Measurements from ENCODE around the gene RCBTB1. TPM values are rescaled to one million over a fixed set of nuclear protein-coding genes. Genes with fewer than 3 reads are reported as not detected.

RCBTB1 gene
- total RNA-seq, 1 experiment from 2014 or later: 26.1 TPM

DNA sequence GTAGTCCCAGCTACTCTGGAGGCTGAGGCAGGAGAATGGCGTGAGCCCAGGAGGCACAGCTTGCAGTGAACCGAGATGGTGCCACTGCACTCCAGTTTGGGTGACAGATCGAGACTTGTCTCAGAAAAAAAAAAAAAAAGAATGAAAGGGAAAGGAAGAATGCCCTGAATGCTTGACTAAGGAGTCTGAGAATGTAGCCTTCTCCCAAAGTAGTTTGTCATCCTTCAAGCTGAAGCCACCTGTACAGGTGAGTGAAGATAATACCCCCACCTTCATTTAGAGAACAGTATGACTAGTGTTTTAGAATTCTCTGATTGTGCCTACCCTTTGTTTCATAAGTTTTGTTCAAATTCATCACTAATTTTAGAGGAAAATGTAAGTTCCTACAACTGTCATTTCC is 5.9 kb downstream of the RCBTB1 start:
- H3K27me3 ChIP-seq (ENCODE audit: insufficient read depth, low read length): no peaks in the 10 kb centered on the region
- no peak overlapping the region for H4K8ac ChIP-seq (replicated peaks; ENCODE audit: insufficient read length, low read depth, low read length)
- no peaks in the 10 kb centered on the region for H3K23me2 ChIP-seq (ENCODE audit: insufficient read length, low read depth, low read length, poor library complexity, severe bottlenecking)
- Mint-ChIP-seq H3K9me3 (no peaks in the 10 kb centered on the region), H3K27me3 (ENCODE audit: low read depth) (no peaks in the 10 kb centered on the region), H3K27ac (no peak overlapping the region), H3K36me3 (ENCODE audit: insufficient read depth in 1 of 3, low read depth in 3 of 3) (peaks cover 6 to 33% (median 32%) of the 10 kb centered on the region in 3 experiments; a peak in 5 of 7 replicates), H3K4me1 (peaks cover 2 to 6% of the 10 kb centered on the region in 2 experiments), H3K4me3 (no peak overlapping the region)
- H2BK5ac ChIP-seq (ENCODE audit: insufficient read length, low read length): no peak overlapping the region
- H2BK20ac ChIP-seq (ENCODE audit: low read depth, low read length, poor library complexity, severe bottlenecking): no peak overlapping the region
- no peaks in the 10 kb centered on the region for H3K4me1 ChIP-seq (ENCODE audit: insufficient read depth, low read length)
- no peak overlapping the region for H3K18ac ChIP-seq (ENCODE audit: insufficient read length, low read depth, low read length)
- no peak overlapping the region for H3K4ac ChIP-seq (ENCODE audit: low read depth, low read length)
- H2BK15ac ChIP-seq (ENCODE audit: low read depth, low read length): no peak overlapping the region
- H3K9me3 ChIP-seq (ENCODE audit: control insufficient read depth, low read depth, low read length): no peaks in the 10 kb centered on the region
- H3K79me1 ChIP-seq (ENCODE audit: insufficient read depth, low read depth, low read length, poor library complexity, severe bottlenecking): no peaks in the 10 kb centered on the region
- H3K56ac ChIP-seq (ENCODE audit: insufficient read length, low read depth, low read length): no peak overlapping the region
- no peak overlapping the region for H3T11ph ChIP-seq (ENCODE audit: low read length)
- H2AFZ ChIP-seq (ENCODE audit: low read length): no peak overlapping the region
- no peak overlapping the region for H4K91ac ChIP-seq (ENCODE audit: insufficient read length, low read depth, low read length)
- no CpG with 5 or more reads among the region's 3 CpGs for WGBS (ENCODE audit: extremely low coverage, insufficient read length, low lambda C conversion rate)
- no peak overlapping the region for H3K23ac ChIP-seq (ENCODE audit: insufficient read length, low read depth, low read length)
- TF ChIP-seq, protein P1, sequence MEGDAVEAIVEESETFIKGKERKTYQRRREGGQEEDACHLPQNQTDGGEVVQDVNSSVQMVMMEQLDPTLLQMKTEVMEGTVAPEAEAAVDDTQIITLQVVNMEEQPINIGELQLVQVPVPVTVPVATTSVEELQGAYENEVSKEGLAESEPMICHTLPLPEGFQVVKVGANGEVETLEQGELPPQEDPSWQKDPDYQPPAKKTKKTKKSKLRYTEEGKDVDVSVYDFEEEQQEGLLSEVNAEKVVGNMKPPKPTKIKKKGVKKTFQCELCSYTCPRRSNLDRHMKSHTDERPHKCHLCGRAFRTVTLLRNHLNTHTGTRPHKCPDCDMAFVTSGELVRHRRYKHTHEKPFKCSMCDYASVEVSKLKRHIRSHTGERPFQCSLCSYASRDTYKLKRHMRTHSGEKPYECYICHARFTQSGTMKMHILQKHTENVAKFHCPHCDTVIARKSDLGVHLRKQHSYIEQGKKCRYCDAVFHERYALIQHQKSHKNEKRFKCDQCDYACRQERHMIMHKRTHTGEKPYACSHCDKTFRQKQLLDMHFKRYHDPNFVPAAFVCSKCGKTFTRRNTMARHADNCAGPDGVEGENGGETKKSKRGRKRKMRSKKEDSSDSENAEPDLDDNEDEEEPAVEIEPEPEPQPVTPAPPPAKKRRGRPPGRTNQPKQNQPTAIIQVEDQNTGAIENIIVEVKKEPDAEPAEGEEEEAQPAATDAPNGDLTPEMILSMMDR (conservative IDR thresholded peaks at IDR 0.05): no peak
- no peak overlapping the region for H3K4me2 ChIP-seq (ENCODE audit: insufficient read depth, insufficient read length, low read length)
- H4K5ac ChIP-seq (ENCODE audit: insufficient read length, low read depth, low read length): no peak overlapping the region
- no peak for DNase-seq
- H3K9ac ChIP-seq (ENCODE audit: extremely low read depth, insufficient read length, low read length): no peak overlapping the region
- no peak overlapping the region for H2BK120ac ChIP-seq (ENCODE audit: low read depth, low read length, poor library complexity, severe bottlenecking)
- H4K20me1 ChIP-seq (ENCODE audit: control insufficient read depth, insufficient read depth, insufficient read length): no peaks in the 10 kb centered on the region
- H2AK5ac ChIP-seq (ENCODE audit: insufficient read length, low read length): no peak overlapping the region
- H3K27ac ChIP-seq (ENCODE audit: insufficient read length, low read depth, low read length): no peak overlapping the region
- H2BK12ac ChIP-seq (ENCODE audit: insufficient read length, low read depth, low read length): no peak overlapping the region
- no peak overlapping the region for H3K14ac ChIP-seq (ENCODE audit: insufficient read depth, low read length)
- no peaks in the 10 kb centered on the region for H3K79me2 ChIP-seq (ENCODE audit: insufficient read depth, low read length)

Measured in H9 (cell line).